ENCODE measurements around the gene PLAAT4.

PLAAT4 gene

GRCh38 chr11:63536669-63537292 lies at the start of gene PLAAT4:
Gene PLAAT4 (plus strand): TSS chr11:63536808. CDS start chr11:63536869, 61 bp downstream.
- no peak for DNase-seq (ENCODE audit: low read depth in 2 of 2)

GRCh38 chr11:63488789-63489188 lies 47.8 kb upstream of the PLAAT4 start:
- DNase-seq (ENCODE audit: low read depth in 2 of 2) = no peak

GRCh38 chr11:63489879-63490278 lies 46.7 kb upstream of the PLAAT4 start:
- no peak for DNase-seq (ENCODE audit: low read depth in 2 of 2)

- DNase-seq (ENCODE audit: low read depth in 2 of 2) = peak in 1 of 2 donors; percentile 10
These were observed 45.9 kb upstream of the PLAAT4 start, which contains the start of gene PLAAT5 for GRCh38 chr11:63490551-63491239. Gene PLAAT5 (minus strand): TSS chr11:63491167. CDS start chr11:63491034, 133 bp downstream.

- DNase-seq (ENCODE audit: low read depth in 2 of 2) = no peak
These were observed 45.4 kb upstream of the PLAAT4 start for GRCh38 chr11:63491240-63491587.

- DNase-seq (ENCODE audit: low read depth in 2 of 2) = no peak
These were observed 44.8 kb upstream of the PLAAT4 start for GRCh38 chr11:63491636-63492372.

GRCh38 chr11:63492441-63492840 lies 44.2 kb upstream of the PLAAT4 start:
- no peak for DNase-seq (ENCODE audit: low read depth in 2 of 2)

GRCh38 chr11:63493127-63493526 lies 43.5 kb upstream of the PLAAT4 start:
- no peak for DNase-seq (ENCODE audit: low read depth in 2 of 2)

GRCh38 chr11:63494975-63495374 lies 41.6 kb upstream of the PLAAT4 start:
- no peak for DNase-seq (ENCODE audit: low read depth in 2 of 2)

GRCh38 chr11:63499874-63500273 lies 36.7 kb upstream of the PLAAT4 start:
- no peak for DNase-seq (ENCODE audit: low read depth in 2 of 2)

- DNase-seq (ENCODE audit: low read depth in 2 of 2) = no peak
These were observed 35.4 kb upstream of the PLAAT4 start for GRCh38 chr11:63501236-63501635.

- DNase-seq (ENCODE audit: low read depth in 2 of 2) = no peak
These were observed 34.3 kb upstream of the PLAAT4 start for GRCh38 chr11:63502252-63502820.

GRCh38 chr11:63503492-63503891 lies 33.1 kb upstream of the PLAAT4 start:
- no peak for DNase-seq (ENCODE audit: low read depth in 2 of 2)

GRCh38 chr11:63504054-63504453 lies 32.6 kb upstream of the PLAAT4 start:
- no peak for DNase-seq (ENCODE audit: low read depth in 2 of 2)

GRCh38 chr11:63504933-63505586 lies 31.5 kb upstream of the PLAAT4 start:
- no peak for DNase-seq (ENCODE audit: low read depth in 2 of 2)

GRCh38 chr11:63505857-63506528 lies 30.6 kb upstream of the PLAAT4 start, which contains the start of gene LGALS12:
Gene LGALS12 (plus strand): TSS chr11:63506084. CDS start chr11:63506459, 375 bp downstream.
- DNase-seq (ENCODE audit: low read depth in 2 of 2) = no peak

GRCh38 chr11:63506876-63507275 lies 29.7 kb upstream of the PLAAT4 start:
- no peak for DNase-seq (ENCODE audit: low read depth in 2 of 2)

GRCh38 chr11:63507511-63507910 lies 29.1 kb upstream of the PLAAT4 start:
- no peak for DNase-seq (ENCODE audit: low read depth in 2 of 2)

GRCh38 chr11:63508009-63508408 lies 28.6 kb upstream of the PLAAT4 start:
- DNase-seq (ENCODE audit: low read depth in 2 of 2) = no peak

- DNase-seq (ENCODE audit: low read depth in 2 of 2) = no peak
These were observed 27.9 kb upstream of the PLAAT4 start for GRCh38 chr11:63508745-63509144.

GRCh38 chr11:63510360-63511047 lies 26.1 kb upstream of the PLAAT4 start:
- no peak for DNase-seq (ENCODE audit: low read depth in 2 of 2)

All from activated CD4-positive, alpha-beta T cell treated with anti-CD3 and anti-CD28 coated beads for 24 hours (primary cell).